ENCODE results near the gene EIPR1. TPM values are rescaled to one million over a fixed set of nuclear protein-coding genes. Genes with fewer than 3 reads are reported as not detected.

EIPR1 gene
- total RNA-seq, 1 experiment from 2014 or later = 22.8 TPM

DNA sequence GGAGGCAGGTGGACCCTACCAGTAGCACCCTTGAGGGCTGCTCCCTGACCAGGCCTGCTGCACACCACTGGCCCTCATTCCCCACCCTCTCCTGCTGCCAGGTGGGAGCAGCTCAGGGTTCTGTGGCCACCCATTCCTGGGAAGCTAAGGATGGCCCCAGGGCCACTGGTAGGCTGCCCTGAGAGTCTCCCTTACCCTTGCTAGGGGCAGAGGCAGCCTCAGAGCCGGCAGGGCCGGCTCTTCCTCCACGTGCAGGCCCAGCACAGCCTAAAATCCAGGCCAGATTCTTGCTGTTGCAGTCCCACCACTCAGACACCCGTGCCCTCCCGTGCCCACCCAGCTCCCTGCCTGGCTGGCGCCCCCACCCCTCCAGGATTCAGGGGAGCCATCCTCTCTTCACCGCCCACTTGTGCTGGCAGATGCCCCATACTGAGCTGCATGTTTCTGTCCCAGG is 199.0 kb downstream of the EIPR1 start:
- peaks cover 3% of the 10 kb centered on the region; the same call in 1 of the 2 replicates for H3K9me3 Mint-ChIP-seq
- no peaks in the 10 kb centered on the region for H3K4me1 Mint-ChIP-seq
- DNase-seq (ENCODE audit: low spot score) (no peak), ATAC-seq (no peak)
- no peaks in the 10 kb centered on the region for H3K27me3 Mint-ChIP-seq (ENCODE audit: low read depth)
- CTCF ChIA-PET = interaction anchor here (0.6 to 1.3 kb wide), 5 partner anchors 10 to 255 kb away, joined by 3 read pairs; no protein-coding TSS in a partner anchor
- TF ChIP-seq ZNF396 (CRISPR knock-in tag; IDR thresholded peaks at IDR 0.05; ENCODE audit: borderline replicate concordance) = no peak
- no peak overlapping the region for H3K27ac Mint-ChIP-seq
- POLR2A ChIA-PET = no interaction called here
- H3K36me3 Mint-ChIP-seq = no peaks in the 10 kb centered on the region
- no peak overlapping the region for H3K4me3 Mint-ChIP-seq

DNA sequence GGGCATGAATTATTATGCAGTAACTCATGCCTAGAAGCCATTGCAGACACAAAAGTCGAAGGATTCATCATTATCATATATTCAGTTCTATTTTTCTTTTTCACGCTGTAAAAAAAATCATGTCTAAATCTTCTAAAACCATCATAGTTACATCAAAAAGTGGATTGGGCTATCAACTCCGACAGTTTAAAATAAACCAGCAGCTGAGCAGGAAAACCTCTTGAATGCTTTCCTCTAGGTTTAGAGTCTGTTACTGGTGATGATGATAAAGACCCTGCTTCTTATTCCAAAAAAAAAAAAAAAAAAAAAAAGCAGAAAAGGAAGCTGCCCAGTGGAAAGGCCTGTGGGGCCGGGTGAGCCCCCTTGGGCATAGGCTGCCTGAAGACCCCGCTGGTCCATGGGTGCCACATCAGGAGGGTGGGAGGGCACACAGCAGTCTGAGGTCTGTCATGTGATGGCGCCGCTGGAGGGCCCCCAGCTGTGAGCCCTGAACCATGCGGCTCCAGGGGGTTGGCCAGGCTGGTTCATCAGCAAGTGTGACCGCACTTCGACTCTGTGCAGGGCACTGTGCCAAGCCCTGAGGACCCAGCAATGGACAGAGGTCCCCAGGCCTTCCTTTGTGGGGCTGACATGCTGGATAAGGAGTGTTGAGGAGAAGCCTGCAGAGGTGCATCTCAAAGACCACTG is 199.6 kb downstream of the EIPR1 start:
- Mint-ChIP-seq H3K4me3 (no peak overlapping the region), H3K9me3 (peaks cover 3% of the 10 kb centered on the region; the same call in 1 of the 2 replicates), H3K4me1 (no peaks in the 10 kb centered on the region), H3K36me3 (peaks cover 3% of the 10 kb centered on the region; the same call in 1 of the 2 replicates), H3K27me3 (ENCODE audit: low read depth) (no peaks in the 10 kb centered on the region), H3K27ac (no peak overlapping the region)
- ATAC-seq (no peak), DNase-seq (ENCODE audit: low spot score) (no peak)
- ChIA-PET CTCF (interaction anchor here (0.6 to 1.3 kb wide), 4 partner anchors 9 to 246 kb away, joined by 3 read pairs; no protein-coding TSS in a partner anchor), POLR2A (no interaction called here)
- TF ChIP-seq, protein P1, sequence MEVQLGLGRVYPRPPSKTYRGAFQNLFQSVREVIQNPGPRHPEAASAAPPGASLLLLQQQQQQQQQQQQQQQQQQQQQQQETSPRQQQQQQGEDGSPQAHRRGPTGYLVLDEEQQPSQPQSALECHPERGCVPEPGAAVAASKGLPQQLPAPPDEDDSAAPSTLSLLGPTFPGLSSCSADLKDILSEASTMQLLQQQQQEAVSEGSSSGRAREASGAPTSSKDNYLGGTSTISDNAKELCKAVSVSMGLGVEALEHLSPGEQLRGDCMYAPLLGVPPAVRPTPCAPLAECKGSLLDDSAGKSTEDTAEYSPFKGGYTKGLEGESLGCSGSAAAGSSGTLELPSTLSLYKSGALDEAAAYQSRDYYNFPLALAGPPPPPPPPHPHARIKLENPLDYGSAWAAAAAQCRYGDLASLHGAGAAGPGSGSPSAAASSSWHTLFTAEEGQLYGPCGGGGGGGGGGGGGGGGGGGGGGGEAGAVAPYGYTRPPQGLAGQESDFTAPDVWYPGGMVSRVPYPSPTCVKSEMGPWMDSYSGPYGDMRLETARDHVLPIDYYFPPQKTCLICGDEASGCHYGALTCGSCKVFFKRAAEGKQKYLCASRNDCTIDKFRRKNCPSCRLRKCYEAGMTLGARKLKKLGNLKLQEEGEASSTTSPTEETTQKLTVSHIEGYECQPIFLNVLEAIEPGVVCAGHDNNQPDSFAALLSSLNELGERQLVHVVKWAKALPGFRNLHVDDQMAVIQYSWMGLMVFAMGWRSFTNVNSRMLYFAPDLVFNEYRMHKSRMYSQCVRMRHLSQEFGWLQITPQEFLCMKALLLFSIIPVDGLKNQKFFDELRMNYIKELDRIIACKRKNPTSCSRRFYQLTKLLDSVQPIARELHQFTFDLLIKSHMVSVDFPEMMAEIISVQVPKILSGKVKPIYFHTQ (CRISPR knock-in tag; IDR thresholded peaks at IDR 0.05) = no peak
- TF ChIP-seq MXD4 (CRISPR knock-in tag; IDR thresholded peaks at IDR 0.05; ENCODE audit: borderline replicate concordance) = no peak
- TF ChIP-seq, protein P2, sequence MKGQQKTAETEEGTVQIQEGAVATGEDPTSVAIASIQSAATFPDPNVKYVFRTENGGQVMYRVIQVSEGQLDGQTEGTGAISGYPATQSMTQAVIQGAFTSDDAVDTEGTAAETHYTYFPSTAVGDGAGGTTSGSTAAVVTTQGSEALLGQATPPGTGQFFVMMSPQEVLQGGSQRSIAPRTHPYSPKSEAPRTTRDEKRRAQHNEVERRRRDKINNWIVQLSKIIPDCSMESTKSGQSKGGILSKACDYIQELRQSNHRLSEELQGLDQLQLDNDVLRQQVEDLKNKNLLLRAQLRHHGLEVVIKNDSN (CRISPR knock-in tag; IDR thresholded peaks at IDR 0.05) = no peak

DNA sequence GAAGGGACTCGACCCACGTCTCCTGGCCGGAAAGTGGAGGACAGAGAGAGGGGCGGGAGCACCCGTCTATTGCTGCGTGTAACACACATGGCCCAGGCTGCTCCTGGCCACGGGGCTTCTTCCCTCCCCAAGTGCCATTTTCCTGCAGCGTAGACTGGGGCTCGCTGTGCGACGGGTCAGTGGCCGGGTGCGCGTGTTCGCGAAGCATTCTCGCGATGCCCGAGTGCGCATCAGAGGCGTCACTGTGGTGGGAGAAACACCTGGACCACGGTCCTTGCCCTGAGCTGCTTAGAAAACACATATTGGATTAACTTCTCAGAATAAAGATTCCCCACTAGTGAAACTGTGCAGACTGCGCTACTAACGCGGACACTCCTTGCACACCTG is 200.8 kb downstream of the EIPR1 start:
- Mint-ChIP-seq H3K27ac (no peak overlapping the region), H3K27me3 (ENCODE audit: low read depth) (no peaks in the 10 kb centered on the region), H3K9me3 (peaks cover 3% of the 10 kb centered on the region; the same call in 1 of the 2 replicates), H3K4me3 (no peak overlapping the region), H3K4me1 (no peaks in the 10 kb centered on the region), H3K36me3 (peaks cover 3% of the 10 kb centered on the region; the same call in 1 of the 2 replicates)
- CTCF ChIA-PET = no interaction called here
- TF ChIP-seq FOXK1 (CRISPR knock-in tag; IDR thresholded peaks at IDR 0.05) (no peak), CREB1 (CRISPR knock-in tag; IDR thresholded peaks at IDR 0.05) (no peak), OVOL2 (CRISPR knock-in tag; IDR thresholded peaks at IDR 0.05; ENCODE audit: borderline replicate concordance) (no peak), FOXP1 (CRISPR knock-in tag; IDR thresholded peaks at IDR 0.05; ENCODE audit: borderline replicate concordance) (no peak), ZNF423 (CRISPR knock-in tag; IDR thresholded peaks at IDR 0.05) (no peak), ELF4 (CRISPR knock-in tag; IDR thresholded peaks at IDR 0.05; ENCODE audit: low read depth) (no peak), SMAD4 (CRISPR knock-in tag; IDR thresholded peaks at IDR 0.05) (no peak)
- TF ChIP-seq, protein P3, sequence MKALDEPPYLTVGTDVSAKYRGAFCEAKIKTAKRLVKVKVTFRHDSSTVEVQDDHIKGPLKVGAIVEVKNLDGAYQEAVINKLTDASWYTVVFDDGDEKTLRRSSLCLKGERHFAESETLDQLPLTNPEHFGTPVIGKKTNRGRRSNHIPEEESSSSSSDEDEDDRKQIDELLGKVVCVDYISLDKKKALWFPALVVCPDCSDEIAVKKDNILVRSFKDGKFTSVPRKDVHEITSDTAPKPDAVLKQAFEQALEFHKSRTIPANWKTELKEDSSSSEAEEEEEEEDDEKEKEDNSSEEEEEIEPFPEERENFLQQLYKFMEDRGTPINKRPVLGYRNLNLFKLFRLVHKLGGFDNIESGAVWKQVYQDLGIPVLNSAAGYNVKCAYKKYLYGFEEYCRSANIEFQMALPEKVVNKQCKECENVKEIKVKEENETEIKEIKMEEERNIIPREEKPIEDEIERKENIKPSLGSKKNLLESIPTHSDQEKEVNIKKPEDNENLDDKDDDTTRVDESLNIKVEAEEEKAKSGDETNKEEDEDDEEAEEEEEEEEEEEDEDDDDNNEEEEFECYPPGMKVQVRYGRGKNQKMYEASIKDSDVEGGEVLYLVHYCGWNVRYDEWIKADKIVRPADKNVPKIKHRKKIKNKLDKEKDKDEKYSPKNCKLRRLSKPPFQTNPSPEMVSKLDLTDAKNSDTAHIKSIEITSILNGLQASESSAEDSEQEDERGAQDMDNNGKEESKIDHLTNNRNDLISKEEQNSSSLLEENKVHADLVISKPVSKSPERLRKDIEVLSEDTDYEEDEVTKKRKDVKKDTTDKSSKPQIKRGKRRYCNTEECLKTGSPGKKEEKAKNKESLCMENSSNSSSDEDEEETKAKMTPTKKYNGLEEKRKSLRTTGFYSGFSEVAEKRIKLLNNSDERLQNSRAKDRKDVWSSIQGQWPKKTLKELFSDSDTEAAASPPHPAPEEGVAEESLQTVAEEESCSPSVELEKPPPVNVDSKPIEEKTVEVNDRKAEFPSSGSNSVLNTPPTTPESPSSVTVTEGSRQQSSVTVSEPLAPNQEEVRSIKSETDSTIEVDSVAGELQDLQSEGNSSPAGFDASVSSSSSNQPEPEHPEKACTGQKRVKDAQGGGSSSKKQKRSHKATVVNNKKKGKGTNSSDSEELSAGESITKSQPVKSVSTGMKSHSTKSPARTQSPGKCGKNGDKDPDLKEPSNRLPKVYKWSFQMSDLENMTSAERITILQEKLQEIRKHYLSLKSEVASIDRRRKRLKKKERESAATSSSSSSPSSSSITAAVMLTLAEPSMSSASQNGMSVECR (CRISPR knock-in tag; IDR thresholded peaks at IDR 0.05; ENCODE audit: borderline replicate concordance) = no peak
- TF ChIP-seq, protein P4, sequence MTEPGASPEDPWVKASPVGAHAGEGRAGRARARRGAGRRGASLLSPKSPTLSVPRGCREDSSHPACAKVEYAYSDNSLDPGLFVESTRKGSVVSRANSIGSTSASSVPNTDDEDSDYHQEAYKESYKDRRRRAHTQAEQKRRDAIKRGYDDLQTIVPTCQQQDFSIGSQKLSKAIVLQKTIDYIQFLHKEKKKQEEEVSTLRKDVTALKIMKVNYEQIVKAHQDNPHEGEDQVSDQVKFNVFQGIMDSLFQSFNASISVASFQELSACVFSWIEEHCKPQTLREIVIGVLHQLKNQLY (CRISPR knock-in tag; IDR thresholded peaks at IDR 0.05) = no peak
- TF ChIP-seq, protein P5, sequence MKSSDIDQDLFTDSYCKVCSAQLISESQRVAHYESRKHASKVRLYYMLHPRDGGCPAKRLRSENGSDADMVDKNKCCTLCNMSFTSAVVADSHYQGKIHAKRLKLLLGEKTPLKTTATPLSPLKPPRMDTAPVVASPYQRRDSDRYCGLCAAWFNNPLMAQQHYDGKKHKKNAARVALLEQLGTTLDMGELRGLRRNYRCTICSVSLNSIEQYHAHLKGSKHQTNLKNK (CRISPR knock-in tag; IDR thresholded peaks at IDR 0.05) = no peak
- no peak for DNase-seq (ENCODE audit: low spot score)
- no peak for ATAC-seq
- POLR2A ChIA-PET = no interaction called here
